GM23338 (cell line): Measurements from ENCODE around the gene SAPCD1. TPM values are rescaled to one million over a fixed set of nuclear protein-coding genes. Genes with fewer than 3 reads are reported as not detected.

ENCODE experiments used
- ATAC-seq: fragments of 200-7000 bp; cut with Tn5 transposase; 3 replicates; pipeline ENCODE4 v1.9.1; 2020
- DNase-seq: peaks from one replicate; pipeline ENCODE4 v3.0.0-alpha.2; 2015; ENCODE audit warnings: low spot score
- H2AFZ ChIP-seq: fragments of 200-600 bp; sonication (generic); 2 replicates; pipeline ENCODE4 v1.8.0; 2016; ENCODE audit warnings: antibody characterized with exemption, mild to moderate bottlenecking, moderate library complexity
- H3F3A ChIP-seq: fragments of 200-600 bp; sonication (generic); replicated peaks from 2 replicates; pipeline ENCODE4 v1.8.0; 2017; ENCODE audit warnings: antibody characterized with exemption, mixed run types, low read depth
- H3K27ac ChIP-seq: fragments of 200-600 bp; sonication (generic); 2 replicates; pipeline ENCODE4 v1.6.1; 2016; ENCODE audit warnings: low read depth
- H3K27me3 ChIP-seq: fragments of 200-600 bp; sonication (generic); 2 replicates; pipeline ENCODE4 v1.8.0; 2016; ENCODE audit warnings: mild to moderate bottlenecking, mixed run types, moderate library complexity; ENCODE audit not compliant: insufficient read depth
- H3K36me3 ChIP-seq: fragments of 200-600 bp; sonication (generic); 2 replicates; pipeline ENCODE4 v1.8.0; 2016; ENCODE audit warnings: mild to moderate bottlenecking; ENCODE audit not compliant: insufficient read depth
- H3K4me1 ChIP-seq: fragments of 200-600 bp; sonication (generic); 2 replicates; pipeline ENCODE4 v1.8.0; 2016; ENCODE audit warnings: mild to moderate bottlenecking, moderate library complexity; ENCODE audit not compliant: insufficient read depth
- H3K4me2 ChIP-seq: fragments of 200-600 bp; sonication (generic); 2 replicates; pipeline ENCODE4 v1.7.1; 2017; ENCODE audit warnings: mixed run types
- H3K4me3 ChIP-seq: fragments of 200-600 bp; sonication (generic); 2 replicates; pipeline ENCODE4 v1.6.1; 2016; ENCODE audit warnings: mixed run types
- H3K79me2 ChIP-seq: fragments of 200-600 bp; sonication (generic); replicated peaks from 2 replicates; pipeline ENCODE4 v1.8.0; 2017; ENCODE audit warnings: mild to moderate bottlenecking; ENCODE audit not compliant: insufficient read depth
- H3K9me2 ChIP-seq: fragments of 200-600 bp; sonication (generic); 2 replicates; pipeline ENCODE4 v1.8.0; 2017; ENCODE audit not compliant: insufficient read depth
- H4K20me1 ChIP-seq: fragments of 200-600 bp; sonication (generic); replicated peaks from 2 replicates; pipeline ENCODE4 v1.8.0; 2017; ENCODE audit warnings: mild to moderate bottlenecking; ENCODE audit not compliant: insufficient read depth
- H3K27ac Mint-ChIP-seq: 2 replicates; pipeline ENCODE4 v1.8.0; 2020; ENCODE audit warnings: inconsistent platforms, mild to moderate bottlenecking, moderate library complexity, mixed read lengths
- H3K27me3 Mint-ChIP-seq: 3 replicates; pipeline ENCODE4 v1.8.0; 2022; ENCODE audit warnings: low read depth, mild to moderate bottlenecking, moderate library complexity, mixed read lengths, inconsistent platforms; ENCODE audit not compliant: insufficient read depth, poor library complexity
- H3K36me3 Mint-ChIP-seq: 3 replicates; pipeline ENCODE4 v1.8.0; 2021; ENCODE audit warnings: low read depth, mild to moderate bottlenecking, inconsistent platforms, moderate library complexity, mixed read lengths
- H3K4me1 Mint-ChIP-seq: 3 replicates; pipeline ENCODE4 v1.8.0; 2020; ENCODE audit warnings: mild to moderate bottlenecking, inconsistent platforms, mixed read lengths
- H3K4me3 Mint-ChIP-seq: 3 replicates; pipeline ENCODE4 v1.8.0; 2021; ENCODE audit warnings: moderate library complexity, mild to moderate bottlenecking, inconsistent platforms, mixed read lengths
- H3K9me3 Mint-ChIP-seq: 3 replicates; pipeline ENCODE4 v1.8.0; 2020; ENCODE audit warnings: moderate library complexity, mild to moderate bottlenecking, inconsistent platforms, mixed read lengths
- CREB1 ChIP-seq: fragments of 250-450 bp; sonication (Bioruptor Pico); IDR thresholded peaks from 2 replicates; pipeline ENCODE4 v1.5.0; 2020; ENCODE audit warnings: low read depth, mild to moderate bottlenecking, moderate library complexity
- JUNB ChIP-seq: IDR thresholded peaks from one replicate; pipeline ENCODE4 v1.6.1; 2016; ENCODE audit warnings: antibody characterized with exemption; ENCODE audit not compliant: unreplicated experiment
- POLR2AphosphoS5 ChIP-seq: IDR thresholded peaks from 2 replicates; pipeline ENCODE4 v1.6.1; 2016; ENCODE audit warnings: antibody characterized with exemption, low read depth
- ZNF114 ChIP-seq: fragments of 250-450 bp; sonication (Bioruptor Pico); IDR thresholded peaks from 2 replicates; pipeline ENCODE4 v1.5.0; 2020; ENCODE audit warnings: mild to moderate bottlenecking, moderate library complexity
- ZNF331 ChIP-seq: fragments of 250-450 bp; sonication (Bioruptor Pico); IDR thresholded peaks from 2 replicates; pipeline ENCODE4 v1.5.0; 2020; ENCODE audit warnings: low read depth, mild to moderate bottlenecking, moderate library complexity
- polyA plus RNA-seq: library from polyadenylated mRNA; unstranded; fragments of >200 nt; fragmentation: Nextera tagmentation; extraction: Ambion mirVana; gene quantifications from 2 replicates; pipeline ENCODE4 v1.2.1, GENCODE V29; 2016
- total RNA-seq: library from RNA; depleted of rRNA; stranded (reverse); fragments of >200 nt; shearing (Covaris generic); gene quantifications from 2 replicates; pipeline ENCODE4 v1.2.3, GENCODE V29; 2014
- TF ChIP-seq, protein P1 (sequence below): fragments of 250-450 bp; sonication (Bioruptor Pico); IDR thresholded peaks from 2 replicates; pipeline ENCODE4 v1.5.0; 2020; ENCODE audit warnings: mild to moderate bottlenecking, moderate library complexity
- TF ChIP-seq, protein P2 (sequence below): IDR thresholded peaks from 2 replicates; pipeline ENCODE4 v1.6.1; 2016; ENCODE audit warnings: antibody characterized with exemption
- TF ChIP-seq, protein P3 (sequence below), 2 experiments: fragments of 200-600 bp in 1 of 2; sonication (generic) in 1 of 2; conservative IDR thresholded peaks; 2 replicates each; pipeline versions ENCODE4 v1.5.1 to v1.6.1; 2016 to 2017; ENCODE audit warnings: antibody characterized with exemption in 2 of 2, low read depth in 2 of 2, mild to moderate bottlenecking in 2 of 2, moderate library complexity in 1 of 2

The SAPCD1 gene
- total and polyA plus RNA-seq, 2 experiments from 2014 or later, result 3.9 to 5.0 TPM

DNA sequence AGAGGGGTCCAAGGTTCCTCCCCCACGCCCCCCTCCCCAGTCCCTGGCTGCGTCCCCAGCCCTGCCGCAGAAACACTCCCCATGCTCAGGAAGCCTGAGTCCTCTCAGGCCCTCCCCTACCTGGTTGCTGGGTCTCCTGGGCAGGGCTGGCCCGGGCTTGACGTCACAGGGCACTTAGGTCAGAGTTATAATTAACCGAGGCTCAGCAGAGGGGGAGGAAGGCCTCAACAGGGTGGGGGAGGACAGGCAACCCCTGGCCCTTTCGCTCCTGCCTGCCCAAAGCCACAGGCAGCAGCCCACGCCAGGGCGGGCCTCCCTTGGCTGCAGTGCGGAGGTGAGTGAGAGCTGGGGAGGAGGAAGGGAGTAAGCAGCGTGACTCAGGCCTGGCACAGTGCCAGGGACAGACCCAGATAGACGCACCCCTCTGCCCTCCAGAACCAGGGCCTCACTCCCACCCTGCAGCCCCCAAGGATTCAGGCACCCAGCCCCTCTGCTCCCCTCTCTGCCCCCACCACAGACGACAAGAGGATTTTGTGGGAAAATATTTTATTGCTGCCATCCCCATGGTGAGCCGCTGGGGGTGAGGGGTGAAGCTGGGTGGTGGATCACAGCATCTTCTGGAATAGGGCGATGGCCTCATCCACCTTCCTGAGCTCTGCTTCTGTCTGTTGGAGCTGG lies 14.7 kb downstream of the SAPCD1 start, which contains the start of gene VWA7 (continued):
- TF ChIP-seq, protein P1, sequence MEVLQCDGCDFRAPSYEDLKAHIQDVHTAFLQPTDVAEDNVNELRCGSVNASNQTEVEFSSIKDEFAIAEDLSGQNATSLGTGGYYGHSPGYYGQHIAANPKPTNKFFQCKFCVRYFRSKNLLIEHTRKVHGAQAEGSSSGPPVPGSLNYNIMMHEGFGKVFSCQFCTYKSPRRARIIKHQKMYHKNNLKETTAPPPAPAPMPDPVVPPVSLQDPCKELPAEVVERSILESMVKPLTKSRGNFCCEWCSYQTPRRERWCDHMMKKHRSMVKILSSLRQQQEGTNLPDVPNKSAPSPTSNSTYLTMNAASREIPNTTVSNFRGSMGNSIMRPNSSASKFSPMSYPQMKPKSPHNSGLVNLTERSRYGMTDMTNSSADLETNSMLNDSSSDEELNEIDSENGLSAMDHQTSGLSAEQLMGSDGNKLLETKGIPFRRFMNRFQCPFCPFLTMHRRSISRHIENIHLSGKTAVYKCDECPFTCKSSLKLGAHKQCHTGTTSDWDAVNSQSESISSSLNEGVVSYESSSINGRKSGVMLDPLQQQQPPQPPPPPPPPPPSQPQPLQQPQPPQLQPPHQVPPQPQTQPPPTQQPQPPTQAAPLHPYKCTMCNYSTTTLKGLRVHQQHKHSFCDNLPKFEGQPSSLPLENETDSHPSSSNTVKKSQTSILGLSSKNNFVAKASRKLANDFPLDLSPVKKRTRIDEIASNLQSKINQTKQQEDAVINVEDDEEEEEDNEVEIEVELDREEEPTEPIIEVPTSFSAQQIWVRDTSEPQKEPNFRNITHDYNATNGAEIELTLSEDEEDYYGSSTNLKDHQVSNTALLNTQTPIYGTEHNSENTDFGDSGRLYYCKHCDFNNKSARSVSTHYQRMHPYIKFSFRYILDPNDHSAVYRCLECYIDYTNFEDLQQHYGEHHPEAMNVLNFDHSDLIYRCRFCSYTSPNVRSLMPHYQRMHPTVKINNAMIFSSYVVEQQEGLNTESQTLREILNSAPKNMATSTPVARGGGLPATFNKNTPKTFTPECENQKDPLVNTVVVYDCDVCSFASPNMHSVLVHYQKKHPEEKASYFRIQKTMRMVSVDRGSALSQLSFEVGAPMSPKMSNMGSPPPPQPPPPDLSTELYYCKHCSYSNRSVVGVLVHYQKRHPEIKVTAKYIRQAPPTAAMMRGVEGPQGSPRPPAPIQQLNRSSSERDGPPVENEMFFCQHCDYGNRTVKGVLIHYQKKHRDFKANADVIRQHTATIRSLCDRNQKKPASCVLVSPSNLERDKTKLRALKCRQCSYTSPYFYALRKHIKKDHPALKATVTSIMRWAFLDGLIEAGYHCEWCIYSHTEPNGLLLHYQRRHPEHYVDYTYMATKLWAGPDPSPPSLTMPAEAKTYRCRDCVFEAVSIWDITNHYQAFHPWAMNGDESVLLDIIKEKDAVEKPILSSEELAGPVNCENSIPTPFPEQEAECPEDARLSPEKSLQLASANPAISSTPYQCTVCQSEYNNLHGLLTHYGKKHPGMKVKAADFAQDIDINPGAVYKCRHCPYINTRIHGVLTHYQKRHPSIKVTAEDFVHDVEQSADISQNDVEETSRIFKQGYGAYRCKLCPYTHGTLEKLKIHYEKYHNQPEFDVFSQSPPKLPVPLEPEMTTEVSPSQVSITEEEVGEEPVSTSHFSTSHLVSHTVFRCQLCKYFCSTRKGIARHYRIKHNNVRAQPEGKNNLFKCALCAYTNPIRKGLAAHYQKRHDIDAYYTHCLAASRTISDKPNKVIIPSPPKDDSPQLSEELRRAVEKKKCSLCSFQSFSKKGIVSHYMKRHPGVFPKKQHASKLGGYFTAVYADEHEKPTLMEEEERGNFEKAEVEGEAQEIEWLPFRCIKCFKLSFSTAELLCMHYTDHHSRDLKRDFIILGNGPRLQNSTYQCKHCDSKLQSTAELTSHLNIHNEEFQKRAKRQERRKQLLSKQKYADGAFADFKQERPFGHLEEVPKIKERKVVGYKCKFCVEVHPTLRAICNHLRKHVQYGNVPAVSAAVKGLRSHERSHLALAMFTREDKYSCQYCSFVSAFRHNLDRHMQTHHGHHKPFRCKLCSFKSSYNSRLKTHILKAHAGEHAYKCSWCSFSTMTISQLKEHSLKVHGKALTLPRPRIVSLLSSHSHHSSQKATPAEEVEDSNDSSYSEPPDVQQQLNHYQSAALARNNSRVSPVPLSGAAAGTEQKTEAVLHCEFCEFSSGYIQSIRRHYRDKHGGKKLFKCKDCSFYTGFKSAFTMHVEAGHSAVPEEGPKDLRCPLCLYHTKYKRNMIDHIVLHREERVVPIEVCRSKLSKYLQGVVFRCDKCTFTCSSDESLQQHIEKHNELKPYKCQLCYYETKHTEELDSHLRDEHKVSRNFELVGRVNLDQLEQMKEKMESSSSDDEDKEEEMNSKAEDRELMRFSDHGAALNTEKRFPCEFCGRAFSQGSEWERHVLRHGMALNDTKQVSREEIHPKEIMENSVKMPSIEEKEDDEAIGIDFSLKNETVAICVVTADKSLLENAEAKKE (CRISPR knock-in tag), result no peak

DNA sequence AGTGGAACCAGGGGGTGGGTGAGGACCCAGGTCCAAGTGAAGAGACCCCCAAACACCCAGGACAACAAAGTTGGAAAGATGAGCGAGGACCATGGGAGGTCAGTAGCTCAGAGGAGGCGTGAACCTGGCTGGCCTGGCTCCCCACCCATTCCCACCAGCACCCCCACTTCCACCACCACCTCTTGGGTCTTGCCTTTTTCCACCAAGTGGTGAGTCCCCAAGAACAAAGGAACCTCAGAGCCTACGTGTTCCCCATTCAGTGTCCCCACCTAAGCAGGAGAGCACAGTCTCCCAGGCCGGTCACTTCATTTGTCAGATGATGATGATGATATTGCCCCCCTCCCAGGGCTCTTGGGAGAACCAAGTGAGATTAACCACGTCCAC lies 15.2 kb downstream of the SAPCD1 start:
- no peaks in the 10 kb centered on the region for H3K4me1 ChIP-seq
- TF ChIP-seq JUNB, result no peak
- no peak for TF ChIP-seq POLR2AphosphoS5
- TF ChIP-seq ZNF331 (CRISPR knock-in tag), result no peak
- TF ChIP-seq, protein P2, sequence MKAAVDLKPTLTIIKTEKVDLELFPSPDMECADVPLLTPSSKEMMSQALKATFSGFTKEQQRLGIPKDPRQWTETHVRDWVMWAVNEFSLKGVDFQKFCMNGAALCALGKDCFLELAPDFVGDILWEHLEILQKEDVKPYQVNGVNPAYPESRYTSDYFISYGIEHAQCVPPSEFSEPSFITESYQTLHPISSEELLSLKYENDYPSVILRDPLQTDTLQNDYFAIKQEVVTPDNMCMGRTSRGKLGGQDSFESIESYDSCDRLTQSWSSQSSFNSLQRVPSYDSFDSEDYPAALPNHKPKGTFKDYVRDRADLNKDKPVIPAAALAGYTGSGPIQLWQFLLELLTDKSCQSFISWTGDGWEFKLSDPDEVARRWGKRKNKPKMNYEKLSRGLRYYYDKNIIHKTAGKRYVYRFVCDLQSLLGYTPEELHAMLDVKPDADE, result no peak
- TF ChIP-seq CREB1 (CRISPR knock-in tag), result no peak
- TF ChIP-seq ZNF114 (CRISPR knock-in tag), result no peak
- TF ChIP-seq, protein P3, sequence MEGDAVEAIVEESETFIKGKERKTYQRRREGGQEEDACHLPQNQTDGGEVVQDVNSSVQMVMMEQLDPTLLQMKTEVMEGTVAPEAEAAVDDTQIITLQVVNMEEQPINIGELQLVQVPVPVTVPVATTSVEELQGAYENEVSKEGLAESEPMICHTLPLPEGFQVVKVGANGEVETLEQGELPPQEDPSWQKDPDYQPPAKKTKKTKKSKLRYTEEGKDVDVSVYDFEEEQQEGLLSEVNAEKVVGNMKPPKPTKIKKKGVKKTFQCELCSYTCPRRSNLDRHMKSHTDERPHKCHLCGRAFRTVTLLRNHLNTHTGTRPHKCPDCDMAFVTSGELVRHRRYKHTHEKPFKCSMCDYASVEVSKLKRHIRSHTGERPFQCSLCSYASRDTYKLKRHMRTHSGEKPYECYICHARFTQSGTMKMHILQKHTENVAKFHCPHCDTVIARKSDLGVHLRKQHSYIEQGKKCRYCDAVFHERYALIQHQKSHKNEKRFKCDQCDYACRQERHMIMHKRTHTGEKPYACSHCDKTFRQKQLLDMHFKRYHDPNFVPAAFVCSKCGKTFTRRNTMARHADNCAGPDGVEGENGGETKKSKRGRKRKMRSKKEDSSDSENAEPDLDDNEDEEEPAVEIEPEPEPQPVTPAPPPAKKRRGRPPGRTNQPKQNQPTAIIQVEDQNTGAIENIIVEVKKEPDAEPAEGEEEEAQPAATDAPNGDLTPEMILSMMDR (conservative IDR thresholded peaks at IDR 0.05; ENCODE audit: low read depth in 2 of 2), result no peak

More for the DNA sequence above, 15.2 kb downstream of the SAPCD1 start:
- Mint-ChIP-seq H3K4me1 (no peaks in the 10 kb centered on the region), H3K27me3 (peaks cover 23% of the 10 kb centered on the region), H3K4me3 (no peak overlapping the region), H3K36me3 (peaks cover 27% of the 10 kb centered on the region), H3K27ac (no peak overlapping the region; the same call in 1 of the 2 replicates), H3K9me3 (no peaks in the 10 kb centered on the region)
- Histone ChIP-seq H3K4me3 (no peak overlapping the region), H3K9me2 (no peaks in the 10 kb centered on the region), H3K36me3 (no peaks in the 10 kb centered on the region), H3K27me3 (no peaks in the 10 kb centered on the region), H3K79me2 (no peaks in the 10 kb centered on the region), H3K27ac (no peak overlapping the region; the same call in 1 of the 2 replicates), H3K4me2 (no peak overlapping the region), H2AFZ (no peak overlapping the region), H4K20me1 (no peaks in the 10 kb centered on the region; the same call in 1 of the 2 replicates), H3F3A (peaks cover 4% of the 10 kb centered on the region; the same call in 1 of the 2 replicates)
- ATAC-seq (no peak), DNase-seq (no peak)
